ENCODE results near the gene QRICH1. TPM values are rescaled to one million over a fixed set of nuclear protein-coding genes. Genes with fewer than 3 reads are reported as not detected.

Gene QRICH1
- total and polyA plus RNA-seq, 2 donors (not counting 3 experiments of a cell fraction or from before 2014, with no cell fraction given): 89.7 to 116 TPM

DNA sequence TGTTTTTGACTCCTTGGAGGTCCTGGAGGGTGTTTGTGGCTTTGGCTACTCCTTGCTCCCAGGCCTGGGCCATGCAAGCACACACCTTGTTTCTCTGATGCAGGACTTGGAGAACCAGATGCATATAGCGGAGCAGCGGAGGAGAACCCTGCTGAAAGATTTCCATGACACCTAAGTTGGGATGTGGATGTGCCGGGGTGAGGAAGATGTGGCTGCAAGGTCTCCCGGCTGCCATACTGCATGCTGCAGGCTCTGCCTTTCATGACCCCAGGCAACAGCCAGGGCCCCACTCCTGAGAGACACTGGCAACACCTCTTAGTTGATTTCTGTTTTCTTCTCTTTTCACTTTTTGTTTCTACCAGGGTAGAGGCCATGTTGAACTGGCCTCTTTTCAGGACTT lies 110.8 kb downstream of the QRICH1 start:
- Histone ChIP-seq H3K27me3 (ENCODE audit: control insufficient read depth in 2 of 2, insufficient read depth in 2 of 2, low read length in 2 of 2) (no peaks in the 10 kb centered on the region), H3K4me2 (ENCODE audit: insufficient read depth, low read length) (no peak overlapping the region), H4K20me1 (replicated peaks; ENCODE audit: control insufficient read depth, extremely low read depth, insufficient read depth, low read length) (no peaks in the 10 kb centered on the region), H2AFZ (ENCODE audit: low read depth, low read length) (no peak overlapping the region), H3K9me3 (replicated peaks; ENCODE audit: control insufficient read depth, insufficient read depth, low read length) (no peaks in the 10 kb centered on the region), H3K9ac (replicated peaks; ENCODE audit: extremely low read depth, insufficient read depth, low read length) (no peak overlapping the region), H3K9me1 (replicated peaks; ENCODE audit: control insufficient read depth, extremely low read depth, insufficient read depth, low read length) (no peaks in the 10 kb centered on the region), H3K79me2 (ENCODE audit: control insufficient read depth, insufficient read depth, low read length) (no peaks in the 10 kb centered on the region), H3K4me1 (ENCODE audit: control insufficient read depth, extremely low read depth, insufficient read depth, low read length) (peaks cover 4% of the 10 kb centered on the region), H3K36me3 (ENCODE audit: control insufficient read depth in 2 of 2, extremely low read depth in 1 of 2, insufficient read depth in 2 of 2, low read length in 2 of 2) (peaks cover 22 to 35% of the 10 kb centered on the region in 2 experiments), H3K27ac (ENCODE audit: insufficient read depth, low read depth, low read length) (no peak overlapping the region), H3K4me3 (replicated peaks in 1 of 3; ENCODE audit: insufficient read depth in 1 of 3, low read depth in 1 of 3, low read length in 3 of 3) (no peak overlapping the region)
- no TSS peak for BruUV-seq (replicated peaks)
- ChIA-PET POLR2A (no interaction called here), CTCF (no interaction called here)
- DNase-seq (ENCODE audit: low read depth, low spot score) (no peak), FAIRE-seq (no peak)
- TF ChIP-seq GATA2 (IDR thresholded peaks at IDR 0.05; ENCODE audit: insufficient read depth, insufficient read length, low read depth, low read length) (no peak), POLR2A (IDR thresholded peaks at IDR 0.05; ENCODE audit: low read depth, low read length) (no peak)
- dilution Hi-C loops (cut with MboI; ENCODE audit: extremely low pct_ligation_motif_present, low sequenced_read_pairs) (no loop called here), intact Hi-C loops (cut with micrococcal nuclease) (no loop called here)

DNA sequence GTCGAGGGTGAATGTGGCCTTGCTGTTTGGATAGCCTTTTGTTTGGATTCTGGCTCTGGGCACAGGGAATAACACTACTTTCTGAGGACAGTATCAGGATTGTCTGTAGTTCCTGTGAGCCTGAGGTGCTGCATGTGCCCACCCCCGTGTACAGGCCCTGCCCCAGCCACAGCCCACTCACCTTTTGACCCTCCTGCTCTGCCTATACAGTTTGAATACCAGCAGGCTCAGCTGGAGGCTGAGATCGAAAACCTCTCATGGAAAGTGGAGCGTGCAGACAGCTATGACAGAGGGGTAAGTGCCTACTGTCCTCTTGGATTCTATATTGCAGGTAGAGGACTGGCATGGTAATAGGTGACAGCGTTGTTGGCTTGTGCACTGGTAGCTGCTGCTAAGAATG lies 111.2 kb downstream of the QRICH1 start:
- no peak for DNase-seq (ENCODE audit: low read depth, low spot score)
- POLR2A ChIA-PET: no interaction called here
- BruUV-seq (replicated peaks): no TSS peak
- H2AFZ ChIP-seq (ENCODE audit: low read depth, low read length): no peak overlapping the region
- no peaks in the 10 kb centered on the region for H3K9me3 ChIP-seq (replicated peaks; ENCODE audit: control insufficient read depth, insufficient read depth, low read length)
- intact Hi-C loops (cut with micrococcal nuclease) (no loop called here), dilution Hi-C loops (cut with MboI; ENCODE audit: extremely low pct_ligation_motif_present, low sequenced_read_pairs) (no loop called here)
- no peak overlapping the region for H3K27ac ChIP-seq (ENCODE audit: insufficient read depth, low read depth, low read length)
- H3K9me1 ChIP-seq (replicated peaks; ENCODE audit: control insufficient read depth, extremely low read depth, insufficient read depth, low read length): no peaks in the 10 kb centered on the region
- CTCF ChIA-PET: no interaction called here
- H4K20me1 ChIP-seq (replicated peaks; ENCODE audit: control insufficient read depth, extremely low read depth, insufficient read depth, low read length): no peaks in the 10 kb centered on the region
- no peak for TF ChIP-seq POLR2A (IDR thresholded peaks at IDR 0.05; ENCODE audit: low read depth, low read length)
- TF ChIP-seq, protein P1, sequence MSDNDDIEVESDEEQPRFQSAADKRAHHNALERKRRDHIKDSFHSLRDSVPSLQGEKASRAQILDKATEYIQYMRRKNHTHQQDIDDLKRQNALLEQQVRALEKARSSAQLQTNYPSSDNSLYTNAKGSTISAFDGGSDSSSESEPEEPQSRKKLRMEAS (IDR thresholded peaks at IDR 0.05; ENCODE audit: insufficient read depth, insufficient read length): no peak
- H3K79me2 ChIP-seq (ENCODE audit: control insufficient read depth, insufficient read depth, low read length): no peaks in the 10 kb centered on the region
- no peaks in the 10 kb centered on the region for H3K27me3 ChIP-seq (ENCODE audit: control insufficient read depth in 2 of 2, insufficient read depth in 2 of 2, low read length in 2 of 2)
- peaks cover 4% of the 10 kb centered on the region for H3K4me1 ChIP-seq (ENCODE audit: control insufficient read depth, extremely low read depth, insufficient read depth, low read length)
- H3K4me2 ChIP-seq (ENCODE audit: insufficient read depth, low read length): no peak overlapping the region
- no peak overlapping the region for H3K9ac ChIP-seq (replicated peaks; ENCODE audit: extremely low read depth, insufficient read depth, low read length)
- H3K36me3 ChIP-seq (ENCODE audit: control insufficient read depth in 2 of 2, extremely low read depth in 1 of 2, insufficient read depth in 2 of 2, low read length in 2 of 2): peaks cover 26 to 36% of the 10 kb centered on the region in 2 experiments
- no peak for FAIRE-seq
- H3K4me3 ChIP-seq (replicated peaks in 1 of 3; ENCODE audit: insufficient read depth in 1 of 3, low read depth in 1 of 3, low read length in 3 of 3): no peak overlapping the region
